Gastroesophageal sphincter (tissue), 3 donors: ENCODE measurements around the gene PBRM1.

ENCODE experiments used
- CTCF ChIP-seq, 4 experiments: fragments of 200-600 bp in 2 of 4; fragments of 450-650 bp in 2 of 4; sonication (generic) in 1 of 4; IDR thresholded peaks; one replicate each; pipeline ENCODE4 v1.5.1; 2017 to 2019; ENCODE audit warnings: antibody characterized with exemption in 4 of 4, mild to moderate bottlenecking in 2 of 4, moderate library complexity in 2 of 4
- EP300 ChIP-seq: sonication (generic); formaldehyde crosslinking; IDR thresholded peaks from one replicate; pipeline ENCODE4 v1.6.1; 2017; ENCODE audit warnings: antibody characterized with exemption, mild to moderate bottlenecking

- TF ChIP-seq EP300 (no peak), CTCF (IDR thresholded peaks at IDR 0.05) (no peak)
Measured at GRCh38 chr3:52593103-52593502, 92.6 kb downstream of the PBRM1 start.
